HCT116 (cell line): ENCODE measurements around the gene SRSF2. TPM values are rescaled to one million over a fixed set of nuclear protein-coding genes. Genes with fewer than 3 reads are reported as not detected.

Experiments
- ATAC-seq: fragments of 200-7000 bp; cut with Tn5 transposase; 2 replicates; pipeline ENCODE4 v1.9.1; 2020; ENCODE audit warnings: mild to moderate bottlenecking, moderate library complexity
- BruUV-seq: library from RNA; stranded (reverse); fragments of 400-500 nt; replicated peaks from 2 replicates; lab custom pipeline; 2021; lab: Mats Ljungman, UMichigan
- CTCF ChIA-PET: fragments of 300-600 bp; sonication (Branson Sonifier 250); formaldehyde crosslinking; loops from one replicate; lab custom pipeline; 2021; ENCODE audit warnings: antibody characterized with exemption; lab: Charles Lee
- POLR2A ChIA-PET: fragments of 300-600, 350-600 bp; sonication (Branson Sonifier 250); formaldehyde crosslinking; loops from one replicate; lab custom pipeline; 2021; ENCODE audit warnings: antibody characterized with exemption; lab: Charles Lee
- RAD21 ChIA-PET, 2 experiments: fragments of 300-600 bp; sonication (Branson Sonifier 250); formaldehyde crosslinking; loops; one replicate each; lab custom pipeline; 2023; ENCODE audit warnings: low total read pairs in 2 of 2; ENCODE audit not compliant: uncharacterized antibody in 2 of 2, unreplicated experiment in 2 of 2, low non-redundant PET in 1 of 2; lab: Charles Lee
- DNase-seq: peaks from one replicate; pipeline ENCODE4 v3.0.0-alpha.2; 2010; ENCODE audit warnings: low read depth, low spot score
- H2AFZ ChIP-seq: fragments of 200-600 bp; shearing (Covaris generic), sonication (generic); 2 replicates; pipeline ENCODE4 v1.6.1; 2017; ENCODE audit warnings: low read depth, mixed run types, mixed read lengths, antibody characterized with exemption, low read length; ENCODE audit not compliant: poor library complexity, severe bottlenecking
- H3K27ac ChIP-seq: 2 replicates; pipeline ENCODE4 v1.5.1; 2012; ENCODE audit warnings: low read depth, low read length
- H3K27me3 ChIP-seq: fragments of 200-600 bp; sonication (generic); 2 replicates; pipeline ENCODE4 v1.6.1; 2016; ENCODE audit warnings: mixed run types, low read length, mixed read lengths; ENCODE audit not compliant: insufficient read depth
- H3K36me3 ChIP-seq, 2 experiments: fragments of 200-500 bp in 1 of 2; fragments of 200-600 bp in 1 of 2; sonication (Bioruptor generic) in 1 of 2; sonication (generic) in 1 of 2; 2 replicates each; pipeline versions ENCODE4 v1.5.1 to v1.6.1; 2014 to 2016; ENCODE audit warnings: low read length in 2 of 2, inconsistent platforms in 1 of 2, mixed read lengths in 1 of 2, mixed run types in 1 of 2; ENCODE audit not compliant: insufficient read depth in 2 of 2, control insufficient read depth in 1 of 2
- H3K4me1 ChIP-seq, 2 experiments: fragments of 200-600 bp in 1 of 2; sonication (generic) in 1 of 2; 2 replicates each; pipeline versions ENCODE4 v1.5.1 to v1.6.1; 2012 to 2017; ENCODE audit warnings: low read length in 2 of 2, inconsistent platforms in 1 of 2, mild to moderate bottlenecking in 1 of 2, mixed read lengths in 1 of 2, mixed run types in 1 of 2, moderate library complexity in 1 of 2; ENCODE audit not compliant: insufficient read depth in 2 of 2, control insufficient read depth in 1 of 2
- H3K4me2 ChIP-seq: fragments of 200-600 bp; sonication (generic); 2 replicates; pipeline ENCODE4 v1.6.1; 2017; ENCODE audit warnings: mixed run types, low read length, mixed read lengths
- H3K4me3 ChIP-seq, 2 experiments: fragments of 200-600 bp in 1 of 2; sonication (generic) in 1 of 2; replicated peaks in 1 of 2; 2 replicates each; pipeline ENCODE4 v1.5.1; 2011 to 2016; ENCODE audit warnings: low read length in 2 of 2, control low read depth in 1 of 2, low read depth in 1 of 2, mild to moderate bottlenecking in 1 of 2, mixed read lengths in 1 of 2, mixed run types in 1 of 2
- H3K79me2 ChIP-seq: fragments of 200-600 bp; sonication (generic); 2 replicates; pipeline ENCODE4 v1.6.1; 2017; ENCODE audit warnings: mild to moderate bottlenecking, mixed run types, low read length, moderate library complexity, mixed read lengths; ENCODE audit not compliant: insufficient read depth
- H3K9ac ChIP-seq: fragments of 200-600 bp; sonication (generic); 2 replicates; pipeline ENCODE4 v1.6.1; 2016; ENCODE audit warnings: low read length, mixed read lengths
- H3K9me2 ChIP-seq: fragments of 200-600 bp; sonication (generic), shearing (Covaris generic); 2 replicates; pipeline ENCODE4 v1.6.1; 2017; ENCODE audit warnings: mixed run types, mild to moderate bottlenecking, moderate library complexity; ENCODE audit not compliant: insufficient read depth
- H3K9me3 ChIP-seq, 2 experiments: fragments of 200-500 bp in 1 of 2; fragments of 200-600 bp in 1 of 2; sonication (Bioruptor generic) in 1 of 2; sonication (generic) in 1 of 2; 2 replicates each; pipeline ENCODE4 v1.6.1; 2014 to 2017; ENCODE audit warnings: low read length in 2 of 2, mixed read lengths in 2 of 2, inconsistent platforms in 1 of 2, low read depth in 1 of 2, mild to moderate bottlenecking in 1 of 2, mixed run types in 1 of 2, moderate library complexity in 1 of 2; ENCODE audit not compliant: control insufficient read depth in 1 of 2, insufficient read depth in 1 of 2
- H4K20me1 ChIP-seq: fragments of 200-600 bp; sonication (generic), shearing (Covaris generic); 2 replicates; pipeline ENCODE4 v1.6.1; 2017; ENCODE audit warnings: mixed run types, mild to moderate bottlenecking, moderate library complexity; ENCODE audit not compliant: insufficient read depth
- CTCF ChIP-seq, 3 experiments: fragments of 200-600 bp in 1 of 3; sonication (generic) in 1 of 3; IDR thresholded peaks in 2 of 3; conservative IDR thresholded peaks in 1 of 3; 2 replicates each; pipeline ENCODE4 v1.5.1; 2012 to 2017; ENCODE audit warnings: low read depth in 2 of 3, low read length in 2 of 3, antibody characterized with exemption in 1 of 3, borderline replicate concordance in 1 of 3, control low read depth in 1 of 3, mild to moderate bottlenecking in 1 of 3, mixed read lengths in 1 of 3, mixed run types in 1 of 3, moderate library complexity in 1 of 3; ENCODE audit not compliant: insufficient read depth in 1 of 3
- EZH2 ChIP-seq: fragments of 200-600 bp; sonication (generic); IDR thresholded peaks from 2 replicates; pipeline ENCODE4 v1.6.1; 2017; ENCODE audit warnings: antibody characterized with exemption, mixed run types
- JUND ChIP-seq: IDR thresholded peaks from 2 replicates; pipeline ENCODE4 v1.6.1; 2012
- MAX ChIP-seq: IDR thresholded peaks from 2 replicates; pipeline ENCODE4 v1.6.1; 2012
- SRF ChIP-seq: IDR thresholded peaks from 2 replicates; pipeline ENCODE4 v1.6.1; 2012; ENCODE audit warnings: low read depth
- intact Hi-C: fragments of 100-400 bp; cut with micrococcal nuclease; formaldehyde crosslinking; loops from 2 replicates; pipeline ENCODE4 v1.10.0; 2022
- total RNA-seq: library from RNA; stranded (reverse); gene quantifications from one replicate; pipeline ENCODE4 v1.2.1, GENCODE V29; 2021; ENCODE audit not compliant: unreplicated experiment

The SRSF2 gene
- total RNA-seq, 1 experiment from 2014 or later: 422 TPM

GRCh38 chr17:76709077-76709950 is 27.8 kb downstream of the SRSF2 start:
- no peaks in the 10 kb centered on the region for H3K9me2 ChIP-seq
- H3K27ac ChIP-seq: peak overlapping the region; percentile 47
- H4K20me1 ChIP-seq: no peaks in the 10 kb centered on the region
- BruUV-seq: TSS peak; percentile 53
- RAD21 ChIA-PET: interaction anchor here in 1 of 2 experiments (1.0 kb wide), 1 partner anchor 251 kb away, joined by 3 read pairs; no protein-coding TSS in a partner anchor
- H3K9me3 ChIP-seq: no peaks in the 10 kb centered on the region
- peak overlapping the region; percentile 63 to 80 for H3K4me3 ChIP-seq
- POLR2A ChIA-PET: no interaction called here
- H3K36me3 ChIP-seq: peaks cover 6 to 11% of the 10 kb centered on the region in 2 experiments; a peak in 2 of 4 replicates
- intact Hi-C loops: no loop called here
- DNase-seq: no peak
- peak overlapping the region; percentile 79 for H3K9ac ChIP-seq
- H3K27me3 ChIP-seq: no peaks in the 10 kb centered on the region
- TF ChIP-seq CTCF (IDR thresholded peaks at IDR 0.05 in 2 of 3, conservative IDR thresholded peaks at IDR 0.05 in 1 of 3; ENCODE audit: borderline replicate concordance in 1 of 3, insufficient read depth in 1 of 3, low read depth in 2 of 3, low read length in 2 of 3) (no peak), MAX (peak; percentile 47; the same call in 1 of the 2 replicates), EZH2 (no peak), SRF (peak; percentile 85), JUND (no peak)
- TF ChIP-seq, all 23 proteins: peak for 2
- peak overlapping the region; percentile 92 for H3K4me2 ChIP-seq
- peaks cover 19 to 30% of the 10 kb centered on the region in 2 experiments for H3K4me1 ChIP-seq
- ATAC-seq: peak; percentile 42
- H3K79me2 ChIP-seq: peaks cover 30% of the 10 kb centered on the region
- CTCF ChIA-PET: interaction anchor here (0.7 to 3.3 kb wide), 3 partner anchors 28 to 38 kb away, joined by 3 to 12 read pairs (median 4); no protein-coding TSS in a partner anchor
- no peak overlapping the region for H2AFZ ChIP-seq
